AG08395 (cell line): ENCODE data around the gene SMTN.
"Not testable (repeated sequence)": the region's sequence is repeated elsewhere in the genome, so short reads cannot be mapped to it uniquely, and the experiment has no call there.

Experiments
- DNase-seq: peaks from one replicate; pipeline ENCODE4 v3.0.0; 2012; ENCODE audit warnings: mixed read lengths, low spot score

The SMTN gene

DNA sequence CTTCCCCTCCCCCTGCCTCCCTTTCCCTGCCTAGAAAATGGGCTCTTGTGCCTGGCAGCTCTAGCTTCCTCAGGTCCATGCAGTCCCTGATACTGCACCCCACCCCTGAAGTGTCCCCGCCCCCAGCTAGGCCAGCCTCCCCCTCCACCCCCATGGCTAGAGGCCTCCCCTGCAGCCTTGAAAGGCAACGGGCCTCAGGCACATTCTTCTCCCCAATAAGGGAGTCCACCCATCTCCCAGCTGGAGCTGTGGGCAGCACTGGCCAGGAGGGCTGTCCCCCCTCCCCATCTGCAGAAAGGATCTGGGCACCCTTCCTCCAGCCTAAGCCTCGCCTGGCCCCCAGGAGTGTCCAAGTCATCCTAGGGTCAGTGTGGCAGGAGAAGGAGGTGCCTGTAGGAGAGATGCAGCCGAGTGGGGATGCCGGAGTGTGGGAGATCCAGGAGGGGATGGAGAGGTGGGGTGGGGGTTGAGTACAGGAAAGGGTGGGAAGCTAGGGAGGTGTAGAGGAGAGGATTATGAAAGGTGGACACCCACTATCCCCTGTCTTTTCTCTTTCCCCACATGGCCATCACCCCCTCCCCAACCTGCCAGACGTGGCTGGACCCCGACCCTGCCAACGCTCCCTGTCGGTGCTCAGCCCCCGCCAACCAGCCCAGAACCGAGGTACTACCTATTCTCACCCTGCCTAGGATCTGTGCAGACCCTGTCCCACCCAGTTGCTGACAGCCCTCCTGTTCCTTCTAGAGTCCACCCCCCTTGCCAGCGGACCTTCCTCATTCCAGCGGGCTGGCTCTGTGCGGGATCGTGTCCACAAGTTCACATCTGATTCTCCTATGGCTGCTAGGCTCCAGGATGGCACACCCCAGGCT lies 9.3 kb downstream of the SMTN start:
- DNase-seq: no peak

DNA sequence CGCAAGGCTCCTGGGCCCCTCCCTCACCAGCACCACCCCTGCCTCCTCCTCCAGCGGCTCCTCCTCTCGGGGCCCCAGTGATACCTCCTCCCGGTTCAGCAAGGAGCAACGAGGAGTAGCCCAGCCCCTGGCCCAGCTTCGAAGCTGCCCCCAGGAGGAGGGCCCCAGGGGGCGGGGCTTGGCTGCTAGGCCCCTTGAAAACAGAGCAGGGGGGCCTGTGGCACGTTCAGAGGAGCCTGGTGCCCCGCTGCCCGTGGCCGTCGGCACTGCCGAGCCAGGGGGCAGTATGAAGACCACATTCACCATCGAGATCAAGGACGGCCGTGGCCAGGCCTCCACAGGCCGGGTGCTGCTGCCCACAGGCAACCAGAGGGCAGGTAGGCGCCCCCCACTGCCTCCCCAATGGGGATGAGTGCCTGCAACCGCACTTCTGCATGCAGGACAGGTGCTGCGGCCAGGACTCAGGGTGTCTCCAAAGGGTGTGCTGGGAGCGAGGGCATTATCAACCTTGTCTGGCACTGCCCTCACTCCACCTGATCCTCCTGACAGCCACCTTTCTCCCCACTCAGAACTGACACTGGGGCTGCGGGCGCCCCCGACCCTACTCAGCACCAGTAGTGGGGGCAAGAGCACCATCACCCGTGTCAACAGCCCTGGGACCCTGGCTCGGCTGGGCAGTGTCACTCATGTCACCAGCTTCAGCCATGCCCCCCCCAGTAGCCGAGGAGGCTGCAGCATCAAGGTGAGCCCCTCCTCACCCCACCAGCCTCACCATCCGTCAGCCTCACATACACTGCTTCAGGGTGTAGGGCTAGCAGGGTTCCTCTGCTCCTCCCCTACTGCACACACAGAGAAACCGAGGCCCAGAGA lies 10.2 kb downstream of the SMTN start:
- no peak for DNase-seq

DNA sequence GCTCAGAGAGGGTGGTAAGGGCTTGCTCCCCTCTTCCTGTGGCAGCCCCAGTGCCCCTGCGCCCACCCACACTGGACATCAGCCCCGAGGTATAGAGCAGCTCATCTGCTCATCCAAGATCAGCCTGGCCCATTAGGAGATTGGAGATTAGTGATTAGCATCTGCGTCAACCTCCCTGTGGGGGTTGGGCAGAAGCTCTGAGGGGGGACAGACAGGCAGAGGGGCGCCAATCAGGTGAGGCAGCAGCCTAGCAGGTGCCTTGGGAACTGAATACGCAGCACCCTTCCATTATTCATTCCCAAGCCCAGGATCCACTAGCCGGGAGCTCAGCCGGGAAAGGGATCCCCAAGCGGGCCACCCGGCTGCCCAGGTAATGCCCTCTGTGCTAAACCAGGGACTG lies 11.0 kb downstream of the SMTN start:
- no peak for DNase-seq

DNA sequence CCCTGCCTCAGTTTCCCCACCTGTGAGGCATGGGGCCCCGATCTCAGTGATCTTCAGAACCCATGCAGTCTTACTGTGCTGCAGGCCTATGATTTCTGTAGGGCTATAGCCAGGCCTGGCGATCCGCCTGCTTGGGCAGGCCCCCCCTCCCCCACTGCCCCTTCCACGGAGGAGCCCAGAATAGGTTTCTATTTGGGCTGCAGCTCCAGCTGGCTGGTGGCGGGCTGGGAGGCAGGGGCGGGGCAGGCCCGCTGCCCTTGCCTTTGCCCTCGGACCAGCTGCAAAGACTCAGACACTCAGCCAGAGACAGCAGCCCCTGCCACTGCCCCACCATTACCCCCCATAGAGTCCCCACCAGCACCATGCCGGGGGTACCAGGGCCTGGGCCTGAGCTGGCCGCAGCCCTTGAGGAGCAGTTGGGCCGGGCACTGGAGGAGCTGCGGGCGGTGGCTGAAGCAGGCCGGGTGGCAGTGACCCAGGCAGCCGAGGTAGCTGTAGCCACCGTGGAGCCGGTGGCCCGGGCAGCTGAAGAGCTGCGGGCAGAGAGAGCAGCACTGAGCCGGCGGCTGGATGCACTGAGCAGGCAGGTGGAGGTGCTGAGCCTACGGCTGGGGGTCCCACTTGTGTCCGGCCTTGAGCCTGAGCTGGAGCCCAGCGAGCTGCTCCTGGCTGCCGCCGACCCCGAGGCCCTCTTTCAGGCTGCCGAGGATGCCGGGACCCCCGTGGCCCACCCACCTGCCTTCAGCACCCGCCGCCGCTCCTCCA lies 12.2 kb downstream of the SMTN start:
- no peak for DNase-seq

DNA sequence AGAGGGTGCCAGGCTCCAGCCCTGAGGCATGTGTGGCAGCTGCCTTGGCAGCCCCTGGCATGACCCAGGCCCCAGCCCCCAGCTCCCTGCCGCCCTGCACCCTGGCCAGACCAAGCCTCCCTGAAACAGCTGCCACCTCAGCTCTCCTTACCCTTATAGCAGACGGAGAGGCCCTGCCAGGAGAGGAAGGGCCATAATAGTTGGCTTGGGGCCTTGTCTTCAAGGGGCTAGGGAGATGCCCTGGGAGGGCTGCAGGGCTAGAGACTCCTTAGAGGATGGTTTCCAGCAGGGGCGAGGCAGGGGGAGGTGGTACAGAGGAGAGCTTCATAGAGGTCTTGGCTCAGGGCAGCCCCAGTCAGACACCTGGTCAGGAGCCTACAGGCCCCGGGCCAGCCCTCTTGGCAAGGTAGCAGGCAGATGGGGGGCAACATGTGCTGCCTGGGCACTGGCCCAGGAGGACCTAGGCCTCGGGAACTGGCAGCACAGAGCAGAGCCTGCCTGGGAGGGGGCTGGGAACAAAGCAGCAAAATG lies 13.0 kb downstream of the SMTN start:
- DNase-seq: no peak

DNA sequence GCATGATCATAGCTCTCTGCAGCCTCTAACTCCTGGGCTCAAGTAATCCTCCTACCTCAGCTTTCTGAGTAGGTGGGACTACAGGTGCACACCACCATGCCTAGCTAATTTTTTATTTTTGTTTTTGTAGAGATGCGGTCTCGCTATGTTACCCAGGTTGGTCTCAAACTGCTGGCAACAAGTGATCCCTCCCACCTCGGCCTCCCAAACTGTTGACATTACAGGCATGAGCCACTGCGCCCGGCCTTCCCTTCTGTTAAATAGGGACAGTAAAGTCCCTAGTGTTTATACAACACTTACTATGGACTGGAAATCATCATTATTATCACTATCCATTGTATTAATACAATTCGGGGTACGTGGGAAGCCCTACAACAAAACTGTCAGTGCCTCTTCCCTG lies 13.6 kb downstream of the SMTN start:
- DNase-seq: no peak

DNA sequence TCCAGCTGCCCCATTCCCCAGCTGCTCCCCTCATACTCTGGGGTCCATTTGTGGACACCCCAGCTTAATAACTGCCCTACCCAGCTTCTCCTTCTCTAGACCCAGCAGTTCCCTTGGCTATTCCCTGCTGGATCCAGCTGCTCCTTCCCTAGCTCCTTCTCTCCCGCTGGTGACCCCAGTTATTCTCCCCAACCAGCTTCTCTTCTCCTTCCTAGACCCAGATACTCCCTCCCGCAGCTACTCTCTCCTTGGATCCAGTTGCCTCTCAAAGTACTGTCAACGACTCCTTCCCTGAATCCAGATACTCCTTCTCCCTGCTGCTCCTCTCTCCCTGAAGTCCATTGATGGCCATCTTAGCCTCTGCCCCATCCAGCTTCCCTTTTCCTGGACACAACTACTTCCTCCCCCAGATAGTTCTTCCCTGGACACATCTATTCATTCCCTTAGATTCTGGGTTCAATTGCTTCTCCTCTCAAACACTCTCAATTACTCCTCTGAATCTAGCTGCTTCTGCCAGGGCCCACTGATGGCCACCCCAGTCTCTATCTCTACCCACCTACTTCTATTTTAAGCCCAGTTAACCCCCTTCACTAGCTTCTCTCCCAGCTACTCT lies 14.6 kb downstream of the SMTN start:
- no peak for DNase-seq

DNA sequence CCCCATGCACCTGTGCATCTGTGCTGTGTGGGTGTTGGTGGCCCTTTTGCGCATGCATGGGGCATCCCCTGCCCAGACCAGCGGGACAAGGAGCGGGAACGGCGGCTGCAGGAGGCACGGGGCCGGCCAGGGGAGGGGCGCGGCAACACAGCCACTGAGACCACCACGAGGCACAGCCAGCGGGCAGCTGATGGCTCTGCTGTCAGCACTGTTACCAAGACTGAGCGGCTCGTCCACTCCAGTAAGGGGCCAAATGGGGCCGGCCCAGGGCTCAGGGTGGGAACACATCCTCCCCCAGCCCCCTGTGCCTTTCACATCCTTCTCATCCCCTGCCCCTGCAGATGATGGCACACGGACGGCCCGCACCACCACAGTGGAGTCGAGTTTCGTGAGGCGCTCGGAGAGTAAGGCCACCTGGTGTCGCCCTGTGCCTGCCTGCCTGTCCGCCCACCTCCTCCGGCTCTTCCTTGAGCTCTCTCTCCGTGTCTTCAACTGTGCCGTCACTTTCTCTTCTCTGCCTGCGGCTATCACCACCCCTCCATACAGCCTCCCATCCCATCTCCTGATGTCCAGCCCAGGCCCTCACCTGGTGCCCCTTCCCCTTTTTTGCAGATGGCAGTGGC lies 15.7 kb downstream of the SMTN start:
- no peak for DNase-seq

DNA sequence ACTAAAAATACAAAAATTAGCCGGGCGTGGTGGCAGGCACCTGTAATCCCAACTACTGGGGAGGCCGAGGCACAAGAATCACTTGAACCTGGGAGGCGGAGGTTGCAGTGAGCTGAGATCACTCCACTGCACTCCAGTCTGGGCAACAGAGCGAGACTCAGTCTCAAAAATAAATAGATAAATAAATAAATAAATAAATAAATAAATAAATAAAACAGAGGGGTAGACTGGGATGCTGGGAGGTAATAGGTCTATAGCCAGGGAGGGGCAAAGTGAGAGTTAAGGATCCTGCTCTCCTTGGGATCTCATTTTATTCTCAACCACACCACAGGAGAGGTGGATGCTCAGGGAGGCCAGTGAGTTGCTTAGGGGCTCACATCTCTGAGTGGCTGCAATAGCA lies 16.4 kb downstream of the SMTN start:
- DNase-seq: not testable (repeated sequence)

DNA sequence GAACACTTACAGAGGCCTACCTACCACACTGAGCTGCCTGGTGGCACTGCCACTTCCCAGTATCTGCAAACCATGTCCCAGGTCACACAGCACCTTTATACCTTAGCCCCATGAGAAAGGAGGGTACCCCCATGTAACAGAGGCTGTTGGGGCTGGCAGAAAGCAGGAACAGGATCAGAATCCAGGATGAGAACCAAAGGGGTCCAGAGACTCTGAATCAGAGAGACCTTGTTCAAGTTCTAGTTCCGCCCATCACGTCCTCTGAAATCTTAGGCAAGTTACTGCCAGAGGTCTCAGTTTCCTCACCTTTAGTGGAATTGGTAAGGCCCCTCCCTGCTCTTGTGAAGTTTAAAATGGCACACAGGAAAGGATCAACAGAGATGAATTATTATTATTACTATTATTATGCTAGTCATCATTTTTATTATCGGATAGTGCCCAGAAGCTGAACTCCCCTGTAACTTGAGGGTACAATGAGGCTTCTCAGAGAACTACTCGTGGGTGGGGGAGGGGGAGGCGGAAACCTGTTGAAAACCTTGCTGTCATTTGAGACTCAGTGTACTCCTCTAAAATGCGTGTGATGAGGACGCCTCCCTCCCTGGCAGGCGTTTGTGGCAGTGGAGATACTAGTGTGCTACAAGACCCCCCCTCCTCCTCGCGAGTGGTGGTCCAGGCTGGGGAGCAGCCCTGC lies 17.0 kb downstream of the SMTN start:
- DNase-seq: no peak

DNA sequence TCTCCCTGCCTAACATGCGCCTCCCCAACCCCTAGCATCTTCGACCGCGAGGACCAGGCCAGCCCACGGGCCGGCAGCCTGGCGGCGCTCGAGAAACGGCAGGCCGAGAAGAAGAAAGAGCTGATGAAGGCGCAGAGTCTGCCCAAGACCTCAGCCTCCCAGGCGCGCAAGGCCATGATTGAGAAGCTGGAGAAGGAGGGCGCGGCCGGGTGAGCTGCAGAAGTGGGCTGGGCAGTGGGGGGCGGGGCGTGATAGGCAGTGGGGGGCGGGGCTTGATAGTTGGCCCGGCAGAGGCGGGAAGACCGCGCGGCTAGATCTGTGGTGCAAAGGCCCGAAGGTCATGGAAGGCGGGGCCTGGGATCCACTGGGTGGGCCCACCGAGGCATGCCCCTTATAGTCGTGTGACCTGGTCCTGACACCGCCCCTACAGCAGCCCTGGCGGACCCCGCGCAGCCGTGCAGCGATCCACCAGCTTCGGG lies 17.6 kb downstream of the SMTN start:
- DNase-seq: peak; percentile 41

DNA sequence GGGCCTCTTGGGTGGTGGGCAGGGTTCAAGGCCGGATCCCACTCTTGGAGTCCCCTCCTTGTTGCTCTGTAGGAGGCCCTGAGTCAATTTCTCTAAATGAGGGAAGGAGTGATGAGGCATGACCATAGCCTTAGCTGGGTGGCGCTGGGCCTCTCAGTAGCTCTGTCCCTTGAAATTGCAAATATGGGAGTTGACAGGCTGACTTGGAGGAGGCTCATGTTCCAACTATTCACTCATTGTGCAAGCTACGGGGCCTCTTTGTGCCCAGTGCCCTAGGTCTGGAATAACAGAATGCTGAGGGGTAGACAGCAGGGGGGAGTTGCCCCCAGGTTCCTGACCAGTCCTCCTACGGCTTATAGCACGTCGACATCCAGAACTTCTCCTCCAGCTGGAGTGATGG lies 18.3 kb downstream of the SMTN start:
- peak; percentile 11 for DNase-seq

DNA sequence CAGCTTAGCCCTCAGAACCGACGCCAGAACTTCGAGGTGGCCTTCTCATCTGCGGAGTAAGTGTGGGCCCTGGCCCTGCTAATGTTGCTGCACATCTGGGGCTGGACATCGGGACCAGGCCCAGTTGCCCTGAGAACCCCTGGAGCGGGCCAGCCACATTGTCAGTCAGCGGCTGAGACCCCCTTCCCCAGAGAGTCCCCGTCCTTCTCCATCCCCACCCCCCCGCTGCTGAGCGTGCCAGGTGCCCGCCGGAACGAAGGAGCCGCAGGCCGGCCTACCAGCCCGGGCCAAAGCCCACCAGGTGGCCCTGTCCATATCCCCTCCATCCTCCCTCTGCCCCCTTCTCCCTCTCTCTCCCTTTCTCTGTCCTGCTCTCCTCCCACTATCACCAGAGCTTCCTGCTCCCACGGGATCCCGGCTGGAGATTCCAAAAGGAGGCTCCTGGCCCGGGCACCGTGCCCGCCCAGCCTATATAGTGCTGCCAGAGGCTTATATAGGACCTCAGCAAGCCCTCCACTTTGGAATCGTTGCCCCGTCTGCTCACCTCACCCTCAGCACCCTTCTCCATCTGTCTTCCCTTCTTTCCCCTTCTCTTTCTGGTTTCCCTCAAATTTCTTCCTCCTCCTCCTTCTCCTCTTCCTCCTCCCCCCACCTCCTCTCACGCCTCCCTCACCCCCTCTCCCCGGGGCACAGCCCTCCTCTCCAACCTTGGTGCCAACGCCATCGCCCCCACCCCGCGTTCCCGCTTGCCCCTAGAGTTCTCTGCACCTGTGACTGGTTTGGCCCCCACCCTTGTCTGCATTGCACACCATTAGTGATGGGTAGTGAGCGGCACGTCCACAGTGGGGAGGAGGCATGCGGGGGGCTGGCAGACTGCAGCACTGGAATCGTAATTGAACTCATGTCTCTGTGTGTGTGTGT lies 19.0 kb downstream of the SMTN start:
- no peak for DNase-seq

DNA sequence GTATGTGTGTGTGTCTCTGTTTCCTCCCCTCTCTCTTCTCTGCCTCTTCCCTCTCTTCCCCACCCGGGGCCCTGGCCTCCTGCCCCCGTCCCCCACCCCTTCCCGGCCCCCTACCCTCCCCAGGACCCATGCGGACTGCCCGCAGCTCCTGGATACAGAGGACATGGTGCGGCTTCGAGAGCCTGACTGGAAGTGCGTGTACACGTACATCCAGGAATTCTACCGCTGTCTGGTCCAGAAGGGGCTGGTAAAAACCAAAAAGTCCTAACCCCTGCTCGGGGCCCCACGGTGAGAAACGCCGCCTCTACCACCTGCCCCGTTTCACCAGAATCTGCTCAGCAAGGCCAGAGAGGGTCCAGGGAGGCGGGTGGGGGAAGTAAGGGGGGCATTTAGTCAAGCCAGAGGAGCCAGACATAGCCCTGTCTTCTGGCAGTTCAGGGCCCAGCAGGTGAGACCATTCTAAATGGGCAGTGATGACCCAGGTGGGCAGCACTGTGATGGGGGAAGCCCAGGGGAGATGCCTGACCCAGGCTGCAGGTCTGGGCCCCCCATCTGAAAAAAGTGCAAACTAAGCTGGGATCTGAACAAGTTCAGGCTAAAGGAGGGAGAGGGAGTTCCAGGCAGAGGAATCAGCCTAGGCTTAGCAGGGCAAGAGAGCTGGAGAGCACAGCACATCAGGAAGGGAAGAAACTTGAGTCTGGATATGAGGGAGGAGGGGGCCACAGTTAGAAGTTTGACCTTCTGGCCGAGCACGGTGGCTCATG lies 19.8 kb downstream of the SMTN start:
- DNase-seq: no peak

DNA sequence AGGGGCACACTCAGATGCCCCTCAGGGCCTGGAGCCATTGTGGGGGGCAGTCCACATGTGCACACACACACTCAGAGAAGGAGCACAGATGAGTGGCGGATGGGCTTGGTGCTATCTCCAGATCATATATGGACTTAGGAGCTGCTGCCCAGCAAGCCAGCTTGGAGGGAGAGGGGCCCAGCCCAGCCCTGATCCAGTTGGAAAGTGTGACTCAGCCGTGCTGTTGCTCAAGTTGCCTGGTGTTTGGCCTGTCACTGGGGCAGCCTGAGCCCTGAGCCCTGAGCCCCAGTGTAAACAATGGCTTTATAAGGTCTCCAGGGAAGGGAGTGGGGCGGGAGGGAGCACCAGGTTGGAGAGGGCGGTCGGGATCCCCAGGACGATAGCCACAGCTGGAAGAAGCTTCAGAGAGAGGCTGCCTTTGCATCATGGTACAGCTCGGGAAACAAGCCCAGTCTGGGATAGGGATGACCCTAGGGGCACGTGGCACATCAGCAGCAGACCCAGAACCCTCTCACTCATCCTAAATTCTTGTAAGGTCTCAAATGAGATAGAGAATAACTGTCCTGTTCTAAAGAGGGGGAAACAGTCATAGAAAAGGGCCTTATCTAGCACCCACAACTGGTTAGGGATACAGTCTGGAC lies 21.4 kb downstream of the SMTN start:
- peak; percentile 92 for DNase-seq

DNA sequence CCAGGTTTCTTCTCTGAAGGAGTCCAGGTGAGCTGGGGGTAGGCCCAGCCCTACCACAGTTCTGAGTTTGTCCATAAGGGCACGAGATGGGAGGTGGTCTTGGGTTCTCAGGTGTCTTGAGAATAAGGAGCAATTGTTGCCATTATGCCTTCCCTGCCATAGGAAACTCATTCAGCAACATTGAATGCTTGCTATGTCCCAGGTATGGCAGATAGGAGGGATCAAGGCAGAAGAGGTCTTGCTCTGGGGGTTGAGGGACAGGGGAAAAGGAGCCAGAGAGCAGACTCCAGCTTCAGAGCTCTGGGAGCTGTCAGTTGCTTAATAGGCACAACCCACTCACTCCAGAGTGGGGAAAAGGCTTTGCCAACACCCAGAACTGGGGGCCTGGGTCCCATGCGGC lies 22.0 kb downstream of the SMTN start:
- no peak for DNase-seq

DNA sequence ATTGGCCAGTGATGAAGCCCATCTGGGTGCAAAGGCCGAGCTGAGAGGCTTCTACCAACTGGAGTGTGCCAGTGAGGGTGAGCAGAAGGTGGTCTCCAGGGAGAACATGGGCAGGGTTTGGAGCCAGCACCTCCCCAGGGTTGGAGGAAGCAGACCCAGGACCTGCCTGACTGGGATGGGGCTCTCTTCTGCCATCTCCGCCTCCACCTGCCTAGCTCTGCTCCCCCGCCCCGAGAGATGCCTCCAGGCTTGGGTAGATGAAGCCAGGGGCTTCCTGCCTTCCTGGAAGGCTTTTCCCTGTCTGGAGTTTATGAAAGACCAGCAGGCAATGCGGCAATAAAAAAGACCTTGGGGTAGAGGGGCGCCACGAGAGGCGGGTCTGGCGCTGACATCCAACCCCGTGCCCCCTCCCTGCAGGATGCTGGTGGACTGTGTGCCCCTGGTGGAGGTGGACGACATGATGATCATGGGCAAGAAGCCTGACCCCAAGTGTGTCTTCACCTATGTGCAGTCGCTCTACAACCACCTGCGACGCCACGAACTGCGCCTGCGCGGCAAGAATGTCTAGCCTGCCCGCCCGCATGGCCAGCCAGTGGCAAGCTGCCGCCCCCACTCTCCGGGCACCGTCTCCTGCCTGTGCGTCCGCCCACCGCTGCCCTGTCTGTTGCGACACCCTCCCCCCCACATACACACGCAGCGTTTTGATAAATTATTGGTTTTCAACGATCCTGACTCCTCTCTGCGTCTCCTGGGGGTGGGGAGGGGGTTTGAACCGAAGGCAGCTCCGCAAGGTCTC lies 23.0 kb downstream of the SMTN start:
- DNase-seq: no peak
